AML-193 (cell line): Measurements from ENCODE around the gene CALCOCO2.
"Not testable (repeated sequence)": the region's sequence is repeated elsewhere in the genome, so short reads cannot be mapped to it uniquely, and the experiment has no call there.

Experiments
- DNase-seq, 2 experiments: peaks; one replicate each; lab custom pipeline; 2025; lab: John Stamatoyannopoulos, UW

Gene CALCOCO2

GRCh38 chr17:48825446-48826381, 5.1 kb upstream of the CALCOCO2 start:
- DNase-seq, result no peak

- DNase-seq, result no peak
Observed at GRCh38 chr17:48831549-48831883, 681 bp downstream of the CALCOCO2 start.

- no peak for DNase-seq
Observed at GRCh38 chr17:48834973-48835372, 4.1 kb downstream of the CALCOCO2 start.

GRCh38 chr17:48835971-48836370, 5.1 kb downstream of the CALCOCO2 start:
- DNase-seq, result no peak

- peak; percentile 90 to 92 for DNase-seq
Observed at GRCh38 chr17:48837458-48837857, 6.6 kb downstream of the CALCOCO2 start.

GRCh38 chr17:48840441-48840840, 9.6 kb downstream of the CALCOCO2 start:
- DNase-seq, result no peak

GRCh38 chr17:48841395-48841831, 10.6 kb downstream of the CALCOCO2 start:
- peak; percentile 98 to 99 for DNase-seq

- no peak for DNase-seq
Observed at GRCh38 chr17:48842746-48843145, 11.9 kb downstream of the CALCOCO2 start.

- no peak for DNase-seq
Observed at GRCh38 chr17:48843187-48843900, 12.5 kb downstream of the CALCOCO2 start.

GRCh38 chr17:48850792-48851323, 20.0 kb downstream of the CALCOCO2 start:
- no peak for DNase-seq

- DNase-seq, result no peak
Observed at GRCh38 chr17:48854774-48855476, 24.1 kb downstream of the CALCOCO2 start.

- no peak for DNase-seq
Observed at GRCh38 chr17:48856122-48856821, 25.4 kb downstream of the CALCOCO2 start.

GRCh38 chr17:48860034-48860433, 29.2 kb downstream of the CALCOCO2 start:
- DNase-seq, result peak in 1 of 2 experiments; percentile 14

- DNase-seq, result no peak
Observed at GRCh38 chr17:48860456-48860855, 29.6 kb downstream of the CALCOCO2 start.

GRCh38 chr17:48868916-48869500, 38.2 kb downstream of the CALCOCO2 start:
- no peak for DNase-seq

GRCh38 chr17:48869821-48870318, 39.0 kb downstream of the CALCOCO2 start:
- no peak for DNase-seq

GRCh38 chr17:48871035-48871550, 40.3 kb downstream of the CALCOCO2 start:
- no peak for DNase-seq

GRCh38 chr17:48871551-48872351, 40.9 kb downstream of the CALCOCO2 start:
- no peak for DNase-seq

GRCh38 chr17:48872409-48872808, 41.6 kb downstream of the CALCOCO2 start:
- not testable (repeated sequence) for DNase-seq

GRCh38 chr17:48873209-48873608, 42.4 kb downstream of the CALCOCO2 start:
- DNase-seq, result no peak
